ENCODE results near the gene GLTP. TPM values are rescaled to one million over a fixed set of nuclear protein-coding genes. Genes with fewer than 3 reads are reported as not detected.

GLTP gene
- total RNA-seq, 1 experiment from 2014 or later: 78.2 TPM

DNA sequence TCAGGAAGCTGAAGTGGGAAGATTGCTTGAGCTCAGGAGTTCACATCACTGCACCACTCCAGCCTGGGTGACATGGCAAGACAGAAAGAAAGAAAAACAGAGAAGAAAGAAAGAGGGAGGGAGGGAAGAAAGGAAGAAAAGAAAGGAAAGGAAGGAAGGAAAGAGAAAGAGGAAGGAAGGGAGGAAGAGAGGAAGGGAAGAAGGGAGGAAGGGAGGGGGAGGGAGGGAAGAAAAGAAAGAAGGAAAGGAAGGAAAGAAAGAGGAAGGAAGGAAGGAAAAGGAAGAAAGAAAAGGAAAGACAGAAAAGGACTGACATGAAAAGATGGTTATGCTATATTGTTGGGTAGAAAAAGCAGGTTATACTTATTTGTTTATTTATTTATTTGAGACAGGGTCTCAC is 3.9 kb downstream of the GLTP start:
- Histone ChIP-seq H3K4me2 (ENCODE audit: low read length) (0 out of 2 replicates have a peak overlapping the region, but pooled peaks have one; percentile 30), H3K9me2 (replicated peaks; ENCODE audit: low read length) (no peaks in the 10 kb centered on the region), H3K27me3 (ENCODE audit: low read length) (no peaks in the 10 kb centered on the region), H2AFZ (ENCODE audit: low read length) (no peak overlapping the region), H3K9ac (ENCODE audit: low read length) (no peak overlapping the region), H3K36me3 (ENCODE audit: low read depth, low read length) (peaks cover 3% of the 10 kb centered on the region; the same call in 1 of the 2 replicates), H3K27ac (ENCODE audit: low read length) (no peak overlapping the region), H4K20me1 (ENCODE audit: low read length) (no peaks in the 10 kb centered on the region; the same call in 1 of the 2 replicates), H3K4me1 (ENCODE audit: insufficient read depth, low read length) (peaks cover 38% of the 10 kb centered on the region), H3F3A (ENCODE audit: low read length, unreplicated experiment) (no peaks in the 10 kb centered on the region), H3K79me2 (ENCODE audit: low read length) (peaks cover 60% of the 10 kb centered on the region), H3K4me3 (ENCODE audit: low read length) (no peak overlapping the region), H3K9me3 (ENCODE audit: low read length) (no peaks in the 10 kb centered on the region)
- no peak for TF ChIP-seq EZH2phosphoT487 (IDR thresholded peaks at IDR 0.05; ENCODE audit: borderline replicate concordance, low read length)
- TF ChIP-seq EZH2 (IDR thresholded peaks at IDR 0.05; ENCODE audit: low read length, unreplicated experiment): no peak
- TF ChIP-seq, protein P1, sequence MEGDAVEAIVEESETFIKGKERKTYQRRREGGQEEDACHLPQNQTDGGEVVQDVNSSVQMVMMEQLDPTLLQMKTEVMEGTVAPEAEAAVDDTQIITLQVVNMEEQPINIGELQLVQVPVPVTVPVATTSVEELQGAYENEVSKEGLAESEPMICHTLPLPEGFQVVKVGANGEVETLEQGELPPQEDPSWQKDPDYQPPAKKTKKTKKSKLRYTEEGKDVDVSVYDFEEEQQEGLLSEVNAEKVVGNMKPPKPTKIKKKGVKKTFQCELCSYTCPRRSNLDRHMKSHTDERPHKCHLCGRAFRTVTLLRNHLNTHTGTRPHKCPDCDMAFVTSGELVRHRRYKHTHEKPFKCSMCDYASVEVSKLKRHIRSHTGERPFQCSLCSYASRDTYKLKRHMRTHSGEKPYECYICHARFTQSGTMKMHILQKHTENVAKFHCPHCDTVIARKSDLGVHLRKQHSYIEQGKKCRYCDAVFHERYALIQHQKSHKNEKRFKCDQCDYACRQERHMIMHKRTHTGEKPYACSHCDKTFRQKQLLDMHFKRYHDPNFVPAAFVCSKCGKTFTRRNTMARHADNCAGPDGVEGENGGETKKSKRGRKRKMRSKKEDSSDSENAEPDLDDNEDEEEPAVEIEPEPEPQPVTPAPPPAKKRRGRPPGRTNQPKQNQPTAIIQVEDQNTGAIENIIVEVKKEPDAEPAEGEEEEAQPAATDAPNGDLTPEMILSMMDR (conservative IDR thresholded peaks at IDR 0.05; ENCODE audit: low read depth, low read length): no peak
- BruUV-seq (replicated peaks): no TSS peak
- DNase-seq: no peak
- intact Hi-C loops (cut with micrococcal nuclease): no loop called here
- ChIA-PET CTCF (interaction anchor here (0.6 kb wide), 1 partner anchor 19 kb away, joined by 3 read pairs; no protein-coding TSS in a partner anchor), POLR2A (ENCODE audit: unreplicated experiment) (no interaction called here)
- ATAC-seq: no peak

DNA sequence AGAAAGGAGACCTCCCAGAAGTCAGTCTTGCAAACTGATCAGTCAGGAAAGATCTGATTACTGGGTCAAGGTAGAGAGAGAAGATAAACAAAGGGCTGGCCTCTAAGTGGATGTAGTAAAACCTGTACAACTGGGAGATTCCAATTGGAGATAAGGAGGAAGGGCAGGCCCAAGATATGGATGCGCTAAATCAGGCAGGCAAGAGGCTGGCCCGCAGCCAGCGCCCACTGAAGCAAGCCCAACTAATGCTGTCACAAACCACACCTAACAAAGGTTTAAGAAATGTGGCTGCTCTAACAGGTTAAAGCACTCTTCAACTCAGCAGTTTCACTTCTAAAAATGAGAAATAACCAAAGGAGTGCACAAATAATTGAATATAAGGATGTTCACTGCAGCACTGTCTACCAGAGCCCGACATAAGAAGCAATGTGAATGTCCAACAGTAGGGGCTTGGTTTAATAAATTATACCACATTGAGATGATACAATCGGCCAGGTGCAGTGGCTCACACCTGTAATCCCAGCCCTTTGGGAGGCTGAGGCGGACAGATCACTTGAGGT is 4.7 kb downstream of the GLTP start:
- Histone ChIP-seq H3K27ac (ENCODE audit: low read length) (no peak overlapping the region), H4K20me1 (ENCODE audit: low read length) (no peaks in the 10 kb centered on the region; the same call in 1 of the 2 replicates), H3K9ac (ENCODE audit: low read length) (no peak overlapping the region), H3K36me3 (ENCODE audit: low read depth, low read length) (peaks cover 5% of the 10 kb centered on the region; the same call in 1 of the 2 replicates), H3K4me3 (ENCODE audit: low read length) (no peak overlapping the region), H2AFZ (ENCODE audit: low read length) (no peak overlapping the region), H3K9me3 (ENCODE audit: low read length) (no peaks in the 10 kb centered on the region), H3K4me1 (ENCODE audit: insufficient read depth, low read length) (peaks cover 30% of the 10 kb centered on the region), H3K4me2 (ENCODE audit: low read length) (peak overlapping the region; percentile 30; the same call in 1 of the 2 replicates), H3K79me2 (ENCODE audit: low read length) (peaks cover 60% of the 10 kb centered on the region), H3K27me3 (ENCODE audit: low read length) (no peaks in the 10 kb centered on the region), H3K9me2 (replicated peaks; ENCODE audit: low read length) (no peaks in the 10 kb centered on the region), H3F3A (ENCODE audit: low read length, unreplicated experiment) (no peaks in the 10 kb centered on the region)
- intact Hi-C loops (cut with micrococcal nuclease): no loop called here
- ChIA-PET CTCF (no interaction called here), POLR2A (ENCODE audit: unreplicated experiment) (no interaction called here)
- no TSS peak for BruUV-seq (replicated peaks)
- DNase-seq: peak; percentile 76
- ATAC-seq: no peak
- TF ChIP-seq EZH2phosphoT487 (IDR thresholded peaks at IDR 0.05; ENCODE audit: borderline replicate concordance, low read length) (no peak), EZH2 (IDR thresholded peaks at IDR 0.05; ENCODE audit: low read length, unreplicated experiment) (no peak)
- TF ChIP-seq, protein P1 (conservative IDR thresholded peaks at IDR 0.05; ENCODE audit: low read depth, low read length): no peak

DNA sequence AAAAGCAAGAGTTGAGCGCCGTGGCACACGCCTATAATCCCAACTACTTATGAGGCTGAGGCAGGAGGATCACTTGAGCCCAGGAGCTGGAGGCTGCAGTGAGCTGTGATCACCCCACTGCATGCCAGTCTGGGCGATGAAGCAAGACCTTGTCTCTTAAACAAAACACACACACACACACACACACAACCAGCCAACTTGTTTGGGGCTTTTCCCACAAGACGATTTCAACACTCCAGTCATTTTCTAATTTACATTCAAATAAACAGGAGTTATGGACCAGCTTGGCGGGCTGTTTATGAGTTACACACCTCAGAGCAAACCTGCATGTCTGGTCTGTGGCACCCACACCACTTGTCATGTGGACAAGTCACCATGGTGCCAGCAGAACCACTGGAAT is 6.7 kb downstream of the GLTP start:
- Histone ChIP-seq H3K9me3 (ENCODE audit: low read length) (no peaks in the 10 kb centered on the region), H3K79me2 (ENCODE audit: low read length) (peaks cover 45% of the 10 kb centered on the region), H3K4me2 (ENCODE audit: low read length) (no peak overlapping the region), H3K9ac (ENCODE audit: low read length) (no peak overlapping the region), H3K4me1 (ENCODE audit: insufficient read depth, low read length) (peaks cover 23% of the 10 kb centered on the region), H3K9me2 (replicated peaks; ENCODE audit: low read length) (no peaks in the 10 kb centered on the region), H4K20me1 (ENCODE audit: low read length) (no peaks in the 10 kb centered on the region; the same call in 1 of the 2 replicates), H2AFZ (ENCODE audit: low read length) (no peak overlapping the region), H3K36me3 (ENCODE audit: low read depth, low read length) (peaks cover 5% of the 10 kb centered on the region; the same call in 1 of the 2 replicates), H3K27ac (ENCODE audit: low read length) (no peak overlapping the region), H3K4me3 (ENCODE audit: low read length) (no peak overlapping the region), H3K27me3 (ENCODE audit: low read length) (no peaks in the 10 kb centered on the region), H3F3A (ENCODE audit: low read length, unreplicated experiment) (no peaks in the 10 kb centered on the region)
- POLR2A ChIA-PET (ENCODE audit: unreplicated experiment): no interaction called here
- no TSS peak for BruUV-seq (replicated peaks)
- CTCF ChIA-PET: no interaction called here
- TF ChIP-seq, protein P1 (conservative IDR thresholded peaks at IDR 0.05; ENCODE audit: low read depth, low read length): no peak
- TF ChIP-seq EZH2 (IDR thresholded peaks at IDR 0.05; ENCODE audit: low read length, unreplicated experiment): no peak
- TF ChIP-seq EZH2phosphoT487 (IDR thresholded peaks at IDR 0.05; ENCODE audit: borderline replicate concordance, low read length): no peak
- intact Hi-C loops (cut with micrococcal nuclease): no loop called here
- DNase-seq: no peak
- no peak for ATAC-seq

Measured in PC-3 (cell line).